ENCODE measurements around the gene EXO1. TPM values are rescaled to one million over a fixed set of nuclear protein-coding genes. Genes with fewer than 3 reads are reported as not detected.

The EXO1 gene
- total RNA-seq, 6 experiments from 2014 or later, result 0.29 to 1.7 (median 0.62) TPM; not detected in 1

GRCh38 chr1:241828463-241829021, 19.5 kb upstream of the EXO1 start:
- intact Hi-C loops (cut with DNase I), result no loop called here
- no peak overlapping the region for H3K27ac ChIP-seq
- H3K36me3 ChIP-seq, result no peaks in the 10 kb centered on the region
- WGBS (ENCODE audit: insufficient coverage, low coverage, low lambda C conversion rate, missing lambda C conversion rate), result 64% methylated on average over 3 of the region's 3 CpGs
- H3K27me3 ChIP-seq, result no peaks in the 10 kb centered on the region
- no peak overlapping the region for H3K4me3 ChIP-seq
- no peaks in the 10 kb centered on the region for H3K9me3 ChIP-seq
- DNase-seq (no peak), ATAC-seq (peak in 1 of 4 donors; percentile 66)
- TF ChIP-seq CTCF (IDR thresholded peaks at IDR 0.05) (no peak), POLR2A (IDR thresholded peaks at IDR 0.05) (no peak)
- H3K4me1 ChIP-seq, result peaks cover 0 to 7% (median 0%) of the 10 kb centered on the region in 4 donors

- no peak for DNase-seq
- Histone ChIP-seq H3K9me3 (no peaks in the 10 kb centered on the region), H3K4me1 (peaks cover 0 to 7% (median 0%) of the 10 kb centered on the region in 4 donors), H3K27me3 (no peaks in the 10 kb centered on the region), H3K27ac (no peak overlapping the region), H3K36me3 (no peaks in the 10 kb centered on the region), H3K4me3 (no peak overlapping the region)
- ATAC-seq, result peak in 2 of 4 donors; percentile 46 to 50
- intact Hi-C loops (cut with DNase I), result no loop called here
- TF ChIP-seq CTCF (IDR thresholded peaks at IDR 0.05) (no peak), POLR2A (IDR thresholded peaks at IDR 0.05) (no peak)
Measured at GRCh38 chr1:241829468-241829867, 18.5 kb upstream of the EXO1 start.

- H3K36me3 ChIP-seq, result no peaks in the 10 kb centered on the region
- H3K27me3 ChIP-seq, result no peaks in the 10 kb centered on the region
- intact Hi-C loops (cut with DNase I), result loop anchor here (10.0 kb wide), 2 partner anchors 200 to 220 kb away; no protein-coding TSS in a partner anchor
- 0% methylated on average over 1 of the region's 1 CpG for WGBS (ENCODE audit: insufficient coverage, low coverage, low lambda C conversion rate, missing lambda C conversion rate)
- H3K9me3 ChIP-seq, result no peaks in the 10 kb centered on the region
- H3K4me1 ChIP-seq, result no peaks in the 10 kb centered on the region
- TF ChIP-seq POLR2A (IDR thresholded peaks at IDR 0.05) (no peak), CTCF (IDR thresholded peaks at IDR 0.05) (peak; percentile 62 to 76 (median 70))
- ATAC-seq, result peak; percentile 76 to 95 (median 82)
- H3K27ac ChIP-seq, result no peak overlapping the region
- DNase-seq, result no peak
- no peak overlapping the region for H3K4me3 ChIP-seq
Measured at GRCh38 chr1:241834733-241835377, 13.1 kb upstream of the EXO1 start.

GRCh38 chr1:241836941-241837340, 11.1 kb upstream of the EXO1 start:
- DNase-seq (no peak), ATAC-seq (no peak)
- WGBS (ENCODE audit: insufficient coverage, low coverage, low lambda C conversion rate, missing lambda C conversion rate), result 68% methylated on average over 2 of the region's 2 CpGs
- no peak overlapping the region for H3K4me3 ChIP-seq
- H3K36me3 ChIP-seq, result no peaks in the 10 kb centered on the region
- TF ChIP-seq CTCF (IDR thresholded peaks at IDR 0.05), result no peak
- no peak for TF ChIP-seq POLR2A (IDR thresholded peaks at IDR 0.05)
- H3K4me1 ChIP-seq, result no peaks in the 10 kb centered on the region
- no peak overlapping the region for H3K27ac ChIP-seq
- intact Hi-C loops (cut with DNase I), result loop anchor here (10.0 kb wide), 2 partner anchors 202 to 222 kb away; no protein-coding TSS in a partner anchor
- no peaks in the 10 kb centered on the region for H3K9me3 ChIP-seq
- no peaks in the 10 kb centered on the region for H3K27me3 ChIP-seq

All from right lobe of liver (tissue), 6 donors.